Coronary artery (tissue), 2 donors: ENCODE data around the gene ANO5.

Source experiments
- DNase-seq: peaks from one replicate; pipeline ENCODE4 v3.0.0-alpha.2; 2017; ENCODE audit warnings: low spot score
- H3K27ac ChIP-seq, 2 donors: fragments of 200-600 bp; sonication (generic); one replicate each; pipeline ENCODE4 v1.5.1; 2016 to 2019
- H3K4me3 ChIP-seq: fragments of 200-600 bp; sonication (generic); 2 replicates; pipeline ENCODE4 v1.5.1; 2016; ENCODE audit warnings: mild to moderate bottlenecking, moderate library complexity
- CTCF ChIP-seq: fragments of 200-600 bp; sonication (generic); IDR thresholded peaks from one replicate; pipeline ENCODE4 v1.5.1; 2019; ENCODE audit warnings: antibody characterized with exemption

ANO5 gene

GRCh38 chr11:22197139-22198005 is 4.5 kb downstream of the ANO5 start:
- Histone ChIP-seq H3K27ac (no peak overlapping the region), H3K4me3 (no peak overlapping the region)
- TF ChIP-seq CTCF: no peak
- DNase-seq: no peak

- no peak overlapping the region for H3K4me3 ChIP-seq
- no peak for TF ChIP-seq CTCF
- H3K27ac ChIP-seq: no peak overlapping the region
Observed at GRCh38 chr11:22199243-22199642, 6.4 kb downstream of the ANO5 start.

GRCh38 chr11:22203281-22203680 is 10.4 kb downstream of the ANO5 start:
- TF ChIP-seq CTCF: no peak
- Histone ChIP-seq H3K27ac (no peak overlapping the region), H3K4me3 (no peak overlapping the region)
- no peak for DNase-seq

More at GRCh38 chr11:22199243-22199642, 6.4 kb downstream of the ANO5 start:
- no peak for DNase-seq

GRCh38 chr11:22207162-22207561 is 14.3 kb downstream of the ANO5 start:
- no peak for DNase-seq
- TF ChIP-seq CTCF: no peak
- no peak overlapping the region for H3K27ac ChIP-seq
- H3K4me3 ChIP-seq: no peak overlapping the region

- H3K27ac ChIP-seq: no peak overlapping the region
Observed at GRCh38 chr11:22208151-22208858, 15.4 kb downstream of the ANO5 start.

GRCh38 chr11:22216940-22217339 is 24.1 kb downstream of the ANO5 start:
- H3K4me3 ChIP-seq: no peak overlapping the region
- no peak for TF ChIP-seq CTCF
- no peak overlapping the region for H3K27ac ChIP-seq
- no peak for DNase-seq

More at GRCh38 chr11:22208151-22208858, 15.4 kb downstream of the ANO5 start:
- TF ChIP-seq CTCF: no peak
- no peak overlapping the region for H3K4me3 ChIP-seq
- no peak for DNase-seq
